Amniotic stem cell (primary cell): ENCODE data around the gene ZAR1.

ENCODE experiments used
- DNase-seq: peaks from one replicate; lab custom pipeline; 2025; lab: John Stamatoyannopoulos, UW

ZAR1 gene

DNA sequence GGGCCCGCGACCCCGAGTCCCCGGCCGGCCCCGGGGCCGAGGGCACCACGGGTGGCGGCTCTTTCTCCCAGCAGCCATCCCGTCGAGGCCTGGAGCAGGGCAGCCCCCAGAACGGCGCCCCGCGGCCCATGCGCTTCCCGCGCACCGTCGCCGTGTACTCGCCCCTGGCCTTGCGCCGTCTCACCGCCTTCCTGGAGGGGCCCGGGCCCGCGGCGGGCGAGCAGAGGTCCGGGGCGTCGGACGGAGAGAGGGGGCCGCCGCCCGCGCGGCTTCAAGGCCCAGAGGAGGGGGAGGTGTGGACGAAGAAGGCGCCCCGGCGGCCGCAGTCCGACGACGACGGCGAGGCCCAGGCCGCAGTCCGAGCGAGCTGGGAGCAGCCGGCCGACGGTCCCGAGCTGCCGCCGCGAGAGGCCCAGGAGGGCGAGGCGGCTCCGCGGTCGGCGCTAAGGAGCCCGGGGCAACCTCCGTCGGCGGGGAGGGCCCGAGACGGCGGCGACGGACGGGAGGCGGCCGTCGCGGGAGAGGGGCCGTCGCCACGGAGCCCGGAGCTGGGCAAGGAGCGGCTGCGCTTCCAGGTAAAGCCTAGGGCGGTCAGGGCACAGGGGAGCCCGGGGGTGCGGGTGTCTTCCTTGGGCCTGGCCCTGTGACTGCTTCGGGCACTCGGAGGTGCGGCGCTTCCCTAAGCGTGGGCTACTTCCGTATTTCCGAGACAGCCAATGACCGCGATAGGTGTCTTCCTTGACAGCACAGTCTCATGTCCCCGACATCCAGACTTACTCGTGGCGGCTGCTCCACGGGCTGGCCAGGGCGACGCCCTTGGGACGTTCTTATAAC, 845 bp downstream of the ZAR1 start:
- DNase-seq = no peak

DNA sequence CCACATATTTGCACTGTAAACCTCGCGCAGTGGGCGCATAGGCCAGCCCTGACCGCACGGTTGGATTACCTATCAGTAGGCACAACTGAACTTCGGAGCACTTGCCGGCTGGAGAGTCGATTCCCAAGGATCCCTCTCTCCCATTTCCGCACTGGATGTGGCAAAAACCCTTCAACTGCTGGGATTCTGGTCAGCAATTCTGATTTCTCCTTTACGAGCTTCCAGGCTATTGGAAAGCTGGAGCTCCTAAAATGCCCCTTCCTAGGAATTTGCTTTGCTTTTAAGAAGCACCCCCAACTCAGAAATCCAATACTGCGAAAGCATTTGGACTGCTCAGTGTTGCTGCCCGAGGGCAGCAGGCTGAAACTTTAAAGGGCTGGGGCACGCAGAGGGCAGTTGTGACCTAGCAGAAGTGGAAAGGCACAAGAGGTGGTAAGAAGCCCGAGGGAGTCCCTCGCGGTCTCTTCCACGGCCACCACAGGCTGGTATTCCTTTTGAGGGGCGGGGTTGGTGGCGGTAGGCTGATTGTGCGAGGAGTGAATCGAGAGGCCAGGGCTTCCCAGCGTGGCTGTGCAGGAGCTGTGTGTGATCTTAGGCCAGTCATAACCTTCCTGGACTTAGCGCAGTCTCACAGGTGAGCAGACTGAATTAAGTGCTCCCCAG, 1.6 kb downstream of the ZAR1 start:
- DNase-seq = no peak

DNA sequence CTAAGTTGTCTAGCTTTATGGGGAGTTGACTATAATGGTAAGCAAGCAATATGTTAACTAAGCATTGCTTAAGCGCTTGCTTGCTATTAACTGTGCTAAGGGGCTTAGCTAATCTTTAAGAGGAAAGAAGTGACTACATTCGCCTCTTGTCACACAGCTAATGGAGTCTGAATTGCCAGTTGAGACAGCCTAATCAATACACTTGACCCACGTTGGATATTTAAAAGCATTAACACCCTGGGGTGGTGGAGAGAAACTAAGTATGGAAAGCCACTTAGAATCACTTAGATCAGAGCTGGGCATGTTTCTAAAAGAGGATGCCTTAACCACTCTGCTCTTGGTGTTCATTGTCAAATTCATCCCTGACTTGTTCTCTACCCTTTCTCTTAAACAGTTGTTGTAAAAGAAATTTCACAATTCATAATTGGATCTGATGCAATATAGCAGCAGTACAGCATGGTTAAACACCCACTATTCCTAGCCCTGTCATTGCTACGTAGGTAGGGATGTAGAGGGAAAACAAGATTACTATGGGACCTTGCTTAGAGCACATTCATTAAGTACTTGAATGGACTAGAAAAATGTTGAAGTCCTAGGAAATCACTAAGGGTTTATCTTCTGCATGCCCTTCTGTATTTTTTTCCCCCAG, 3.5 kb downstream of the ZAR1 start:
- no peak for DNase-seq

DNA sequence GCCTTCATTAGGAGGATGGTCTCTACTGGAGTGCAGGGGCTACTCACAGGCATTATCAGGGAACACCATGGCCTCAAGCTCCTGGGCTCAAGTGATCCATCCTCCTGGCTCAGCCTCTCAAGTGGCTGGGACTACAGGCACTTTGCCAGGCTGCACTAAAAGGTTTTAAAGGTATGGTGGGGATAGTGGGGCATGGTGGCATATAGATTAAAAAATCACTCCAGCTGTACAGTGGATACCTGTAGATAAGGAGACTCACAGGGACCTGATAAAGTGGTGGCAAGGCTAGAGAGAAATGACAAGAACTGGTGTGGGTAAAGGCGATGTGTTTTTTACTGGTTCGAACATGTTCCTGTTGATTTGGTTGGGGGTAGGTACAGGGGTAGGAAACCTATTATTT, 5.9 kb downstream of the ZAR1 start:
- no peak for DNase-seq

DNA sequence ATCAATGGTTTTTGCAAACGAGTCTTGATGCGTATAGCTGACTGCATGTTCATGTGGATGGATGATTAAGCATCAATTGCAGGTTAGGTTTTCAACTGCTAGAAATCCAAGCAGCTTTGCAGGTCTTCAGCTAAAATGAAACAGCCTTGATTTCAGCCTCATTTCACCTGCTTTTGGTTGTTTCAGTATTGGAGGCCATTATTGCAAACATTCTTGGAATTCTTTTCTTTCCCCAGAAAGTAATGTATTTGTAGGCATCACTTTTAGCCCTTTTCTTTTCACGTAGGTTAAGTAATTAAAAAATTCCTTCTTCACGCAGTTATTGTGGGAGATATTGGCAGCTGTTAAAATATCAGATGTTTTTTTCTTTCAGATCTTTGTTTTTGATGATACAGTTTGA, 8.8 kb downstream of the ZAR1 start:
- no peak for DNase-seq

DNA sequence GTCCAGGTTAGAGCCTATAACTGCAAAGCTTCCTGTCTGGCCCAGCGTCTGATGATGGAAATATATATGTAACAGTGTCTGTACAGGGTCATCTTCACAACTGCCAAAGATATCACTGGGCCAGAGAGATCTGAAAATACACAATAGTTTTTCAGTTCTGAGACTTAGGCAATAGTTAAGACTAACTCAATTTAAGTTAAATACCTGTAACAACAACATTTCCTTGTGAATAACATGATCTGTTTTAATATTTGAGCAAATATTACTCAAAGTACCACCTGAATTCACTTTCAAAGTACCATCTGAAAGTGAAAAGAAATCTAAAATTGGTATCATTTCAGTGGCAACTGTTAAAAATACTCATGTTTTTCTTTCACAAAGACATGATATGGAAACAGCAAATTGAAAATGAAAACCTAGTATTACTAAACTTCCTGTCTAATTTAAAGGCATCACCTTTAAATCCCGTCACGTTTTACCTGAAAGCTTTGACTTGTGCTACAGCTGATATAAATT, 9.6 kb downstream of the ZAR1 start:
- DNase-seq = no peak

DNA sequence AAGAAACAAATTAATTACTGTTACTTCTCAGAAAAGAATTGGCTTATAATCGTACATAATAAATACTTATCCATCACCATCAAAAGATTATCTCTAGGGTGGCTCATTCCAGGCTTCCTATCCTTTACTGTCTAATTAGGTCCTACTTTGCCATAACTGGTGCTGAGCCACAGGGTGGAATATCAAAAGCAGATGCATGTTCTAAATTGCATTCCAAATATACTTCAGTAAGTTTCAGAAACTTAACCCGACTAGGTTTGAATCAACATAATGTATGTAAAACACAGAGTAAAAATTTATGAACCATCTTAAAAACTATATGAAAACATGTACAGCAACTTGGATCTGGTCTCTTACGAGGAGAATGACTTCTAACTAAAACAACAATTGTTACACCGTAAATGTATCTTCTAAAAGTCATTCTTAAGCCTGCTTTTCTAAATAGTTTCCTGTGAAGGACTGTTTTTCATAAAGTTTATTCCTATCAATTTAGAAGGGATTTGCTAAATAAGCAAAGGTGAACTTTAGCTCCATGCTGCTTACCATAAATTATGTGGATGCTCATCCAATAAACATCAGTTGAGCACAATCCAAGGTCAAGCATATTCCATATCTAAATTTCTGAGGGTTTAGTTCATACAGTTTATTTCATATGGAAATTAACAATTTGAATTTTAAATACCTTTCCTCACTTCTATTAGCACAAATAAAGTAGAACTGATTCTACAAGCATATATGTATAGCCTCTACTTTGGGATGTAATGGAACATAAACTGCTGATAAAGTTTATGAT, 13.4 kb downstream of the ZAR1 start:
- no peak for DNase-seq

DNA sequence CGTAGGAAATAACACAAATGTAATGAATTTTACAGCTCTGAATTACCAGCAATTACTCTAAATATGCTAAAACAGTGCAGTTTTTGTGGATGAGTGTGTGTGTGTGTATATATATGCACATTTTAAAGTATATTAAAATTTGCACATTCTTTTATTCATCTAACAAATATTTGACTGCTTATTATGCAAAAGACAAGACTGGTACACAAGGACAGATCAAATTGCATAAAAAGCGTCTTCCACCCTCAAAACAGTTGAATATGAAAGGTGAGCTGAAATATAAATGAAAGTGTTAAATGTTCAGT, 13.9 kb downstream of the ZAR1 start:
- no peak for DNase-seq

DNA sequence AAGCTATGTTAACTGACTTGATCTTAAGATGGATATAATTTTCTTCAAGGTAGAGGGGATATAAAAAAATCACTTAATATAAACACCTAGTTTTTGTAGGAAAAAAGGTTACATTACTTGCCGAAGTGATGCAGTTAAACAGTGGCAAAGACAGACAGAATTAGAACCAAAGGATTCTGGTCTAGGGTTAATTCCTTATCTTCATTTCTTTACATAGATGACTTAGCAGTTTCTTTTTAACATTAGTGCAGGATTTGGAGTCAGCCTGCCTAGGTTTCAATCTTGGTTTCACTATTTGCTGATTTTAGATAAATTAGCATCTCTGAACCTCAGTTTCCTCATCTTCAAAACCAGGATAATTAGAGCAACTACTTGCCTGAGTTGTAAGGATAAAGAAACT, 14.3 kb downstream of the ZAR1 start:
- DNase-seq = no peak

DNA sequence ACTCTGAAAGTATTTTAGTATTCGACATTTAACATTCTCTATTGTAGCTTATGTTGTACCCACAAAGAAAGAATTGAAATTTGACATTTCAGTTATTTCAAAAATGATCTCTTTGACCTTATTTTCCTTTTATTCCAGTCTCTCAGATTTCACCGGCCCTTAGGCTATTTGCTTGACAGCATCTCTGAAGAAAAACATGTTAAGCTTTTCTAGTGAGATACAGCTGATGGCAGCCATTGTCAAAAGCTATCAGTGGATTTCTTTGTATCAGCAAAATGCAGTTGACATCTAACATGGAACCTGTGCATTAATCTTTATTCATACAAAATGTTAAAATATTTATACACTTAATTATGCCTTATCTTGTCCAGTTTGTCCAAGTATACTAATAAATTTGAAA, 16.7 kb downstream of the ZAR1 start:
- DNase-seq = no peak

DNA sequence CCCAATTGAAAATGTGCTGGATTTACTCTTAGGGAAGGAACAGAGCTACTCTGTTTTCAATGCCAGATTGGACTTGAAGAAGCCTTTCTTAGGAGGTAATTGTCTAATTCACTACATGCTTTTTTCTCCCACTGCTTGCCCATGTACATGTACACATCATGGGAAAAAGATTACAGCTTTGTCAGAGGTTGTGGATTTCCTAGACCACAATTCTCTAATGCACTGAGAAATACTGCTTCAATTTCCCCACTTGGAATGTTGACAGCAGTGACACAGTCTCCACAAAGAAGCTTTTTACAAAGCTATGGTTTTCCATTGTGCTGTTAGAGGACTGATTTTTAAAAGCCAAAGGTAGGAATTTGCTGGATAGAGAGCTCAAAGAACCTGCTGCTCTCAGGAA, 19.5 kb downstream of the ZAR1 start:
- DNase-seq = no peak

DNA sequence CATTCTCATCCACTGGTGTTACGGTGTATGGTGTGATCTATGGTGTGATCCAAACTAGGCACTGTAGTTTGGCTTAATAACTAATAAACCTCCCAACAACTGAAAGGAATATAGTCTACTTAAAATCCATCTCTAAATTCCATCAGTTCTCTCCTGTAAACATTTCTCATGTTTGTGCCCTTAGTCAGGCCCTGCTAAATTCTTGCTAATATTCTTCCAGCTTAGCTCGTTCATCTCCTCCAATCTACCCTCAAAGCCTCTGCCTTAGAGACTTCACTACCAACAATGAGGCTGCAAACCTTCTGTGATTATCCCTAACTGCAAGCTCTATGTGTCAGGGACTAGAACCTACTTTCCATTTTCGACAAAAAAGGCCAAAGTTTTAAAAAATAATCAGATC, 28.1 kb downstream of the ZAR1 start:
- no peak for DNase-seq

DNA sequence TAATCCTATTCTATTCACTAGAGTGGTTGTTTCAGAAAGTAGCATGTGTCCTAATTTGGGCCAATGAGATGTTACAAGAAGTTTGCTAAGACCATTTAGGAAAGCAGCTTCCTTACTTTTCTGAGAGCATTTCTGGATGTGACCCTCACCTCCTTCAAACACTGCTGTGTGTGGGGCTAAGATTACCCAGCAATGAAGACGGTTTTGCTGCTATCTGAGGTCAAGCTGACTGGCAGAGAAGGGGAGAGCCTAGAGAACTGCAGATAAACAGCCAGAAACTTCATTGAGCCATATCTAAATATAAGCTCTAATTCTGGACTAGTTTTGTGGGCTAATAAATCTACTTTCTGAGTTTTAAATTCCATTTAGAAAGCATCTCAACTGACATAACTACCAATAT, 36.4 kb downstream of the ZAR1 start:
- DNase-seq = no peak

DNA sequence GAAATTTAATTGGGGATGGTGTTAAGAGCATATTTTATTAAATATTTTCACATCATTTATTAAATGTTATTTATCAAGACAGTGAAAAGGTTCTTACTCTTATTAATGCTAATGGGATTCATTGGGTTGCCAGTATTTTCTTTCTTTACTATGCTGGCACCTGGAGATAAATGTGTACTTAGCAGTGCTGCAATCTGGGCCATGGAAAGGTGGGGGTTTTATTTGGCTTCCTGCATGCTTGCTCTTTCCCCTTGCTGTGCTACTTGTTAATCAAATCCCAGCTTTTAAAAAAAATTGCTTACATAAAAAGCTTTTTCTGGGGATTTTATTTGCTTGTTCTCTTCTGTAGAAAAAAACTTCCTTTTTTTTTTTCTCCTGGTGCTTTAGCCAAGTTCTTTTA, 48.3 kb downstream of the ZAR1 start:
- no peak for DNase-seq

DNA sequence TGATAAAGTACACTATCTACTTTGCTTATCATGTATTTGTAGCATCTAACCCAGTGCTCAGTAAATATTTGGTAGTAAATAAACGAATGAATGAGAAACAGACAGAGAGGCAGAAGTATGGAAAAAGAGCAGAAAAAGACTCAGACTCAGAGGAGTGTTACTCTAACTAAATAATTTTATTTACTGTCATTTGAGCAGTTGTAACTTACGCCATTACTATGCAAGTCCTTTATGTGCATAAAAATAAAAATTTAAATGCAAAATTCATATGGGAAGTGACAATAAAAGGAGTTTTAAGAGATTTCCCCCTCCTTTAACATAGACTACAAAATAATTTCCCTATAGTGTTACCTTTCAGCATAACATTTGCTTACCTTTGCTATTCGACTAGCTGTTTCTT, 49.5 kb downstream of the ZAR1 start:
- no peak for DNase-seq

DNA sequence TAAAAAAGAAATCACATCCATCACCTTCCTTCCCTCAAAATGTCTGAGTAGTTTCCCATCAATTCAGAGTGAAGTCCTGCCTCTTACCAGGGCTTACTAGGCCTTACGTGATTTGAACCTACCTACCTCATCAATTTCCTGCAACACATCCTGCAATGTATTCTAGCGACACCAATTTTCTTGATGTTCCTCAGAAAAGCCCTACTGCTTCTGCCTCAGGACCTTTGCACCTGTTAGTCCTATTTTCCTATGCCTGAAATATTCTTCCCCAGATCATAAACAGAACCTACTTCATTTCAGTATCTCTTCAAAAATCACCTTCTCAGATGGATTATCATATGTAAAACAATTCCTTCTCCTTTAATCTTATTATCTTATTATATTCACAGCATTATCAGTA, 52.8 kb downstream of the ZAR1 start:
- DNase-seq = no peak

DNA sequence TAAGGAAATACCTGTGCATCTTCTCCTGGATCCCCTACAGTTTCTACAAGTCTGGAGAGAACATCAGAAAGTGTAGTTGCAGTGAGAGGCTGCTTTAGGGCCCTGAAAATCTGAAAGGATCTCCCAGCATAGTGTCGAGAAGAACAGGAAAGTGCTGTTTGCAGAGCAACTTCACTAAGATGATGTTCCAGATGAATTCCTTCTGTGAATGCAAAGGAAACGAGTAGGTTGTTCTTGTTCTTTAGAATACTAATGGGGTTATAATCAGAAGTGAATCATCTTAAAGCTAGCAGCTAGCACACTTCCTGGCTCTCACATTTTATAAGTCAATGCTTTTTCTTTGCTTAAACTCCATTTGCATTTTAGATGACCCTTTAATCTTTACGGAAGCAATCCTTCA, 53.7 kb downstream of the ZAR1 start:
- DNase-seq = no peak
